ENCODE data around the gene ARID1A. TPM values are rescaled to one million over a fixed set of nuclear protein-coding genes. Genes with fewer than 3 reads are reported as not detected.

ARID1A gene
- total and polyA plus RNA-seq, 9 of the 15 experiments (the other 6 are each of a cell fraction or from before 2014, with no cell fraction given), result 8.3 to 88.3 (median 22.5) TPM

DNA sequence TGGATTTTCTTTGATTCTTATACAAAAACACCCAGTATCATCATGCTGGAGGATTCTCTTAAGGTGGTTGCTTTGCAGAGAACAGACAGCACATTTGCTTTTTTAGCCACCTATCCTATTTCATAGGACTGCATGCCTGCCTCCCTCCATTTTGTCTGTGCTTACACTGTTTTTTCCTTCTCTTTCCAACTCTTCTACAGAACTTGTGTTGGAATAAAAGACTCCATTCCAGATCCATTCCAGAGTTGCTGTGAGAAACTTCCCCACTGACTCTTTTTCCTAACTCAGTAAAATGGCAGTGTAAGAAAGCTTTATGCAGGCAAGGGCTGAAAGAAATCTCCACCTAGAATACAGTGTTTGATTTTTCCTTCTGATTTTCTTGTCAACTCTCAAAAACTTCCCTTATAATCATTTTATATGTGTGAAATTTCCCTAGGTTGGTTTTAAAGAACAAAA is 5.2 kb upstream of the ARID1A start (continued):
- TF ChIP-seq ZBTB40 (IDR thresholded peaks at IDR 0.05), result peak; percentile 14; the same call in 1 of the 2 replicates
- no peak for TF ChIP-seq ZBTB40 (CRISPR knock-in tag; IDR thresholded peaks at IDR 0.05)
- TF ChIP-seq XRCC3 (IDR thresholded peaks at IDR 0.05), result no peak
- no peak for TF ChIP-seq BCL6 (CRISPR knock-in tag; IDR thresholded peaks at IDR 0.05)
- TF ChIP-seq, protein P1, sequence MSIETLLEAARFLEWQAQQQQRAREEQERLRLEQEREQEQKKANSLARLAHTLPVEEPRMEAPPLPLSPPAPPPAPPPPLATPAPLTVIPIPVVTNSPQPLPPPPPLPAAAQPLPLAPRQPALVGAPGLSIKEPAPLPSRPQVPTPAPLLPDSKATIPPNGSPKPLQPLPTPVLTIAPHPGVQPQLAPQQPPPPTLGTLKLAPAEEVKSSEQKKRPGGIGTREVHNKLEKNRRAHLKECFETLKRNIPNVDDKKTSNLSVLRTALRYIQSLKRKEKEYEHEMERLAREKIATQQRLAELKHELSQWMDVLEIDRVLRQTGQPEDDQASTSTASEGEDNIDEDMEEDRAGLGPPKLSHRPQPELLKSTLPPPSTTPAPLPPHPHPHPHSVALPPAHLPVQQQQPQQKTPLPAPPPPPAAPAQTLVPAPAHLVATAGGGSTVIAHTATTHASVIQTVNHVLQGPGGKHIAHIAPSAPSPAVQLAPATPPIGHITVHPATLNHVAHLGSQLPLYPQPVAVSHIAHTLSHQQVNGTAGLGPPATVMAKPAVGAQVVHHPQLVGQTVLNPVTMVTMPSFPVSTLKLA (conservative IDR thresholded peaks at IDR 0.05), result no peak; a peak in 1 of 4 replicates
- TF ChIP-seq HDAC1 (IDR thresholded peaks at IDR 0.05), result no peak
- no peak for TF ChIP-seq GTF3C2 (IDR thresholded peaks at IDR 0.05; ENCODE audit: borderline replicate concordance, extremely low read depth, insufficient read length)
- TF ChIP-seq MYBL2 (IDR thresholded peaks at IDR 0.05; ENCODE audit: low read depth), result no peak
- no peak for TF ChIP-seq MYBL2 (CRISPR knock-in tag; IDR thresholded peaks at IDR 0.05; ENCODE audit: borderline replicate concordance)
- TF ChIP-seq ETS1 (conservative IDR thresholded peaks at IDR 0.05; ENCODE audit: control insufficient read depth, low read depth, low read length), result no peak
- no peak for TF ChIP-seq NR4A1 (CRISPR knock-in tag; IDR thresholded peaks at IDR 0.05)
- TF ChIP-seq NR4A1 (tag; IDR thresholded peaks at IDR 0.05), result peak; percentile 56; the same call in 1 of the 2 replicates
- peak; percentile 22; the same call in 1 of the 2 replicates for TF ChIP-seq GATAD2B (IDR thresholded peaks at IDR 0.05; ENCODE audit: borderline replicate concordance)

Data from K562 (cell line).